NCI-H1930 (cell line): ENCODE results near the gene BSCL2.
"Not testable (repeated sequence)": the region's sequence is repeated elsewhere in the genome, so short reads cannot be mapped to it uniquely, and the experiment has no call there.

Experiments used
- DNase-seq, 2 experiments: peaks; one replicate each; lab custom pipeline; 2025; lab: John Stamatoyannopoulos, UW

Gene BSCL2

GRCh38 chr11:62687508-62688396 is 19.5 kb downstream of the BSCL2 start:
- no peak for DNase-seq

GRCh38 chr11:62682518-62682917 is 24.7 kb downstream of the BSCL2 start:
- DNase-seq = no peak

GRCh38 chr11:62680825-62681240 is 26.4 kb downstream of the BSCL2 start:
- peak in 1 of 2 experiments; percentile 34 for DNase-seq

GRCh38 chr11:62678770-62679696 is 28.2 kb downstream of the BSCL2 start, which contains the start of gene UBXN1:
UBXN1 (minus strand) TSS chr11:62679073; CDS start chr11:62678923, 150 bp downstream.
- DNase-seq = peak; percentile 73 to 75

GRCh38 chr11:62678433-62678769 is 28.8 kb downstream of the BSCL2 start:
- no peak for DNase-seq

- DNase-seq = no peak
These were observed 29.5 kb downstream of the BSCL2 start for GRCh38 chr11:62677714-62678113.

- no peak for DNase-seq
These were observed 30.1 kb downstream of the BSCL2 start for GRCh38 chr11:62677156-62677555.

- DNase-seq = no peak
These were observed 30.5 kb downstream of the BSCL2 start for GRCh38 chr11:62676698-62677097.

GRCh38 chr11:62675415-62675814 is 31.8 kb downstream of the BSCL2 start:
- DNase-seq = not testable (repeated sequence)

- DNase-seq = no peak
These were observed 34.1 kb downstream of the BSCL2 start for GRCh38 chr11:62673196-62673525.

- peak; percentile 81 to 85 for DNase-seq
These were observed 35.4 kb downstream of the BSCL2 start, which contains the start of the genes LBHD1 and UQCC3 for GRCh38 chr11:62671608-62672389. LBHD1 (minus strand) TSS chr11:62672267; CDS start chr11:62670031, 2,236 bp downstream. UQCC3 (plus strand) TSS chr11:62671673; CDS start chr11:62671746, 73 bp downstream.

GRCh38 chr11:62671236-62671607 is 36.0 kb downstream of the BSCL2 start:
- DNase-seq = no peak

GRCh38 chr11:62669420-62670161 is 37.6 kb downstream of the BSCL2 start:
- DNase-seq = no peak

GRCh38 chr11:62667460-62667859 is 39.8 kb downstream of the BSCL2 start:
- DNase-seq = no peak

- DNase-seq = no peak
These were observed 40.8 kb downstream of the BSCL2 start for GRCh38 chr11:62666259-62666926.

- no peak for DNase-seq
These were observed 41.5 kb downstream of the BSCL2 start for GRCh38 chr11:62665599-62666258.

GRCh38 chr11:62665075-62665598 is 42.1 kb downstream of the BSCL2 start, which contains the start of the genes C11orf98 and CSKMT:
C11orf98 (minus strand) TSS chr11:62665210; CDS start chr11:62665169, 41 bp downstream.
CSKMT (plus strand) TSS chr11:62665312; CDS start chr11:62665880, 568 bp downstream.
- peak; percentile 81 to 92 for DNase-seq

GRCh38 chr11:62664405-62665074 is 42.7 kb downstream of the BSCL2 start:
- DNase-seq = peak; percentile 42 to 55
